HEK293 (cell line): ENCODE results near the gene LRRC8C.

Experiments
- CTCF ChIA-PET: fragments of 350-600 bp; formaldehyde crosslinking; extraction: SDS; loops from one replicate; lab custom pipeline; 2021; ENCODE audit warnings: antibody characterized with exemption; lab: Yijun Ruan, JAX
- POLR2A ChIA-PET: fragments of 300-600 bp; formaldehyde crosslinking; extraction: SDS; loops from one replicate; lab custom pipeline; 2020; ENCODE audit warnings: antibody characterized with exemption, inconsistent platforms; lab: Yijun Ruan, JAX
- H3K27ac ChIP-seq: fragments of 200-500 bp; sonication (Bioruptor generic); 2 replicates; pipeline ENCODE4 v1.5.1; 2014; ENCODE audit warnings: low read depth, low read length, control low read depth, inconsistent platforms; ENCODE audit errors: extremely low read depth
- H3K36me3 ChIP-seq, 2 experiments: fragments of 200-500 bp in 1 of 2; sonication (Bioruptor generic) in 1 of 2; 1 replicate in 1 of 2; 2 replicates in 1 of 2; pipeline ENCODE4 v1.5.1; 2014 to 2017; ENCODE audit warnings: inconsistent platforms in 2 of 2, low read length in 2 of 2; ENCODE audit not compliant: control insufficient read depth in 2 of 2, insufficient read depth in 1 of 2
- H3K4me1 ChIP-seq: fragments of 200-500 bp; sonication (Bioruptor generic); 2 replicates; pipeline ENCODE4 v1.5.1; 2014; ENCODE audit warnings: mild to moderate bottlenecking, low read length, inconsistent platforms; ENCODE audit not compliant: control insufficient read depth, insufficient read depth
- H3K4me3 ChIP-seq: 2 replicates; pipeline ENCODE4 v1.5.1; 2011; ENCODE audit warnings: low read depth, mild to moderate bottlenecking, control low read depth, low read length, moderate library complexity
- H3K9me3 ChIP-seq: fragments of 200-500 bp; sonication (Bioruptor generic); 2 replicates; pipeline ENCODE4 v1.5.1; 2014; ENCODE audit warnings: low read depth, low read length, inconsistent platforms; ENCODE audit not compliant: control insufficient read depth, insufficient read depth
- BCL11A ChIP-seq: fragments of 450-650 bp; formaldehyde crosslinking; IDR thresholded peaks from 2 replicates; pipeline ENCODE4 v1.5.1; 2016; ENCODE audit warnings: low read depth, missing biosample characterization, missing genetic modification characterization
- ELK4 ChIP-seq: IDR thresholded peaks from 2 replicates; pipeline ENCODE4 v1.6.1; 2011; ENCODE audit warnings: mild to moderate bottlenecking, low read depth, low read length, borderline replicate concordance
- GLIS2 ChIP-seq: fragments of 450-650 bp; formaldehyde crosslinking; IDR thresholded peaks from 2 replicates; pipeline ENCODE4 v1.5.1; 2016; ENCODE audit warnings: missing biosample characterization, missing genetic modification characterization
- MEIS1 ChIP-seq: sonication (generic); formaldehyde crosslinking; IDR thresholded peaks from 2 replicates; pipeline ENCODE4 v1.8.1; 2022; ENCODE audit warnings: missing genetic modification reagents, mild to moderate bottlenecking, borderline replicate concordance
- ZBTB1 ChIP-seq: fragments of 450-650 bp; formaldehyde crosslinking; IDR thresholded peaks from 2 replicates; pipeline ENCODE4 v1.5.1; 2016; ENCODE audit warnings: missing biosample characterization, missing genetic modification characterization
- ZBTB17 ChIP-seq: fragments of 450-650 bp; formaldehyde crosslinking; IDR thresholded peaks from 2 replicates; pipeline ENCODE4 v1.5.1; 2016; ENCODE audit warnings: missing biosample characterization, missing genetic modification characterization
- ZIC2 ChIP-seq: fragments of 450-650 bp; formaldehyde crosslinking; IDR thresholded peaks from 2 replicates; pipeline ENCODE4 v1.5.1; 2016; ENCODE audit warnings: missing biosample characterization, missing genetic modification characterization
- ZNF133 ChIP-seq: fragments of 450-650 bp; formaldehyde crosslinking; IDR thresholded peaks from 2 replicates; pipeline ENCODE4 v1.5.1; 2016; ENCODE audit warnings: missing biosample characterization, missing genetic modification characterization
- ZNF175 ChIP-seq: fragments of 450-650 bp; formaldehyde crosslinking; IDR thresholded peaks from 2 replicates; pipeline ENCODE4 v1.5.1; 2016; ENCODE audit warnings: missing biosample characterization, missing genetic modification characterization
- ZNF248 ChIP-seq: fragments of 450-650 bp; formaldehyde crosslinking; IDR thresholded peaks from 2 replicates; pipeline ENCODE4 v1.5.1; 2017; ENCODE audit warnings: missing biosample characterization, missing genetic modification characterization
- ZNF341 ChIP-seq: fragments of 450-650 bp; formaldehyde crosslinking; IDR thresholded peaks from 2 replicates; pipeline ENCODE4; 2016; ENCODE audit warnings: low read depth, missing biosample characterization, missing genetic modification characterization
- ZNF398 ChIP-seq: fragments of 450-650 bp; formaldehyde crosslinking; IDR thresholded peaks from 2 replicates; pipeline ENCODE4 v1.5.1; 2017; ENCODE audit warnings: missing biosample characterization, missing genetic modification characterization
- ZNF473 ChIP-seq: fragments of 450-650 bp; formaldehyde crosslinking; IDR thresholded peaks from 2 replicates; pipeline ENCODE4 v1.5.1; 2017; ENCODE audit warnings: missing biosample characterization, missing genetic modification characterization
- ZNF513 ChIP-seq: fragments of 450-650 bp; IDR thresholded peaks from 2 replicates; pipeline ENCODE4 v1.5.1; 2018; ENCODE audit warnings: missing biosample characterization, missing genetic modification characterization
- ZNF654 ChIP-seq: fragments of 450-650 bp; formaldehyde crosslinking; IDR thresholded peaks from 2 replicates; pipeline ENCODE4 v1.5.1; 2016; ENCODE audit warnings: low read depth, missing biosample characterization, missing genetic modification characterization
- ZNF677 ChIP-seq: fragments of 450-650 bp; IDR thresholded peaks from 2 replicates; pipeline ENCODE4 v1.5.0; 2018; ENCODE audit warnings: missing biosample characterization, mild to moderate bottlenecking, missing genetic modification characterization, moderate library complexity
- ZNF785 ChIP-seq: fragments of 450-650 bp; formaldehyde crosslinking; IDR thresholded peaks from 2 replicates; pipeline ENCODE4 v1.5.1; 2016; ENCODE audit warnings: missing biosample characterization, missing genetic modification characterization
- ZNF791 ChIP-seq: fragments of 450-650 bp; formaldehyde crosslinking; IDR thresholded peaks from 2 replicates; pipeline ENCODE4 v1.5.1; 2016; ENCODE audit warnings: missing biosample characterization, missing genetic modification characterization
- ZNF837 ChIP-seq: fragments of 450-650 bp; formaldehyde crosslinking; IDR thresholded peaks from 2 replicates; pipeline ENCODE4 v1.5.1; 2016; ENCODE audit warnings: missing biosample characterization, missing genetic modification characterization
- ZSCAN30 ChIP-seq: fragments of 450-650 bp; IDR thresholded peaks from 2 replicates; pipeline ENCODE4 v1.5.1; 2018; ENCODE audit warnings: missing biosample characterization, mild to moderate bottlenecking, missing genetic modification characterization, moderate library complexity
- TF ChIP-seq, protein P1 (sequence below): fragments of 450-650 bp; formaldehyde crosslinking; IDR thresholded peaks from 2 replicates; pipeline ENCODE4 v1.5.1; 2017; ENCODE audit warnings: missing biosample characterization, missing genetic modification characterization
- TF ChIP-seq, protein P2 (sequence below): fragments of 450-650 bp; formaldehyde crosslinking; IDR thresholded peaks from 2 replicates; pipeline ENCODE4 v1.5.1; 2016; ENCODE audit warnings: missing biosample characterization, missing genetic modification characterization

Gene LRRC8C

DNA sequence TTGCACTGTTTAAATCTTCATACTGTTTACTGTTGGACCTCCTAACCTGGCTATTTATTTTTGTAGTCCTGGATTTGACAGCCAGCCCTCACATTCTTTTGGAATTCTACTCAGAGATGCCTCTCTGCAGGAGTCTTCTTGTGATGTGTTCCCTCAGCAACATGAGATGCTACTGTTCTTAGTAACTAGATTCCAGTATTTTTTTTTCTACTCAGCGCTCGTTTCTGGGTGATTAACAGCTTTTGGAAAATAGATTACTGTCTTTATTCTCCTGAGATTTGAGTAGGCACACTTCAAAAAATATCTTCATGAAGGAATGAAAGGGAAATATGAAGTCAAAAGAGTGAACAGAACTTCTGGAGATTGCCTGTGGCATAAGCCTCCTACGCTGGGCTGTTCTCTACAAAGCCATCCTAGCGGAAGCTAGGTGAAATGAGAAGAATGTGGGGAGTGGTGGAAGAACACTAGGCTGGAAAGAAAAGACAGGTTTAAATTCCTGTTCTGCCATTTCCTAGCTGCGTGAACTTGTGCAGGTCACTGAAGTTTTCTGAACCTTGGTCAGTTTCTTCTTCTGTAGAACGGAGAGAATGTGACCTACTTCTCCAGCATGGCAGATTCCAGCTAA, 75.9 kb downstream of the LRRC8C start (continued):
- TF ChIP-seq, protein P1, sequence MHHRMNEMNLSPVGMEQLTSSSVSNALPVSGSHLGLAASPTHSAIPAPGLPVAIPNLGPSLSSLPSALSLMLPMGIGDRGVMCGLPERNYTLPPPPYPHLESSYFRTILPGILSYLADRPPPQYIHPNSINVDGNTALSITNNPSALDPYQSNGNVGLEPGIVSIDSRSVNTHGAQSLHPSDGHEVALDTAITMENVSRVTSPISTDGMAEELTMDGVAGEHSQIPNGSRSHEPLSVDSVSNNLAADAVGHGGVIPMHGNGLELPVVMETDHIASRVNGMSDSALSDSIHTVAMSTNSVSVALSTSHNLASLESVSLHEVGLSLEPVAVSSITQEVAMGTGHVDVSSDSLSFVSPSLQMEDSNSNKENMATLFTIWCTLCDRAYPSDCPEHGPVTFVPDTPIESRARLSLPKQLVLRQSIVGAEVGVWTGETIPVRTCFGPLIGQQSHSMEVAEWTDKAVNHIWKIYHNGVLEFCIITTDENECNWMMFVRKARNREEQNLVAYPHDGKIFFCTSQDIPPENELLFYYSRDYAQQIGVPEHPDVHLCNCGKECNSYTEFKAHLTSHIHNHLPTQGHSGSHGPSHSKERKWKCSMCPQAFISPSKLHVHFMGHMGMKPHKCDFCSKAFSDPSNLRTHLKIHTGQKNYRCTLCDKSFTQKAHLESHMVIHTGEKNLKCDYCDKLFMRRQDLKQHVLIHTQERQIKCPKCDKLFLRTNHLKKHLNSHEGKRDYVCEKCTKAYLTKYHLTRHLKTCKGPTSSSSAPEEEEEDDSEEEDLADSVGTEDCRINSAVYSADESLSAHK (tag by site-specific recombination): no peak
- TF ChIP-seq BCL11A (no peak), ZNF677 (no peak), ZNF175 (tag by site-specific recombination) (no peak), GLIS2 (tag by site-specific recombination) (no peak), ZNF133 (no peak), ZIC2 (tag by site-specific recombination) (no peak; the same call in 1 of the 2 replicates)

DNA sequence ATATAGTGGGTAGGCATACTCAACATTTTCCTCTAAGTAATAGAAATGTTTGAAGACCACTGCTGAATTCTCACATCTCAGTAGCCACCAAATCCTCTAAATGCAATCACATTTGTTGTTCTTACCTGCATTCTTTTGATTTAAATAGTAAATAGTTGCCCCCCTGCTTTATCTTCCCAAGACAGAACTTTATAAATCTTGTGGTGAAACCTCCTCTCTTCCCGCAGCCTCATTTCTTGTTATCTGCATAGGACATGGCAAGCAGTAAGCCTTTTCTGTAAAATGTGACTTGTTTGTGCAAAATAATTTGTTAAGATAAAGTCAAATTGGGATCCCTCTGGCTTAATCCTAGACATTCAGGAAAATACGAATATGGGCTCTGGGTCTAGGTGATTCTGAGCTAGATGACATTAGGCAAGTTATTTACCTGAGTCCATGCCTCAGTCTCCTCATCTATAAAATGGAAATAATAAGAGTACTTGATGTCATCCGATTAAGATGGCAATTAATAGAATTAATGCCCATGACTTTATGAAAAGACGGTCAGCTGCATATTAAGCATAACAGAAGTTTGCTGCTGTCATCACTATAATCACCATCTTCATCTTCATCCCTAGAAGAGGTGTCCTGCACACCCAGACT, 77.7 kb downstream of the LRRC8C start:
- Histone ChIP-seq H3K4me1 (peaks cover 15% of the 10 kb centered on the region; the same call in 1 of the 2 replicates), H3K9me3 (no peaks in the 10 kb centered on the region), H3K36me3 (peaks cover 5 to 21% of the 10 kb centered on the region in 2 experiments; a peak in 1 of 3 replicates), H3K4me3 (no peak overlapping the region), H3K27ac (no peak overlapping the region)
- CTCF ChIA-PET: interaction anchor here (0.9 to 1.0 kb wide), 2 partner anchors 9 to 52 kb away, joined by 3 to 4 read pairs; no protein-coding TSS in a partner anchor
- no peak for TF ChIP-seq ZNF785 (tag by site-specific recombination)
- TF ChIP-seq, protein P2, sequence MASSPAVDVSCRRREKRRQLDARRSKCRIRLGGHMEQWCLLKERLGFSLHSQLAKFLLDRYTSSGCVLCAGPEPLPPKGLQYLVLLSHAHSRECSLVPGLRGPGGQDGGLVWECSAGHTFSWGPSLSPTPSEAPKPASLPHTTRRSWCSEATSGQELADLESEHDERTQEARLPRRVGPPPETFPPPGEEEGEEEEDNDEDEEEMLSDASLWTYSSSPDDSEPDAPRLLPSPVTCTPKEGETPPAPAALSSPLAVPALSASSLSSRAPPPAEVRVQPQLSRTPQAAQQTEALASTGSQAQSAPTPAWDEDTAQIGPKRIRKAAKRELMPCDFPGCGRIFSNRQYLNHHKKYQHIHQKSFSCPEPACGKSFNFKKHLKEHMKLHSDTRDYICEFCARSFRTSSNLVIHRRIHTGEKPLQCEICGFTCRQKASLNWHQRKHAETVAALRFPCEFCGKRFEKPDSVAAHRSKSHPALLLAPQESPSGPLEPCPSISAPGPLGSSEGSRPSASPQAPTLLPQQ: no peak
- no peak for TF ChIP-seq ZNF473 (tag by site-specific recombination)
- peak; percentile 56; the same call in 1 of the 2 replicates for TF ChIP-seq ZNF513 (tag by site-specific recombination)
- TF ChIP-seq ZBTB1 (tag by site-specific recombination): no peak
- no peak for TF ChIP-seq ZBTB17 (tag by site-specific recombination)
- no peak for TF ChIP-seq ELK4
- POLR2A ChIA-PET: no interaction called here

GRCh38 chr1:89711140-89711778, 78.3 kb downstream of the LRRC8C start:
- Histone ChIP-seq H3K36me3 (peaks cover 5 to 21% of the 10 kb centered on the region in 2 experiments; a peak in 1 of 3 replicates), H3K4me1 (peaks cover 13% of the 10 kb centered on the region; the same call in 1 of the 2 replicates), H3K4me3 (no peak overlapping the region), H3K9me3 (no peaks in the 10 kb centered on the region), H3K27ac (no peak overlapping the region)
- ChIA-PET POLR2A (no interaction called here), CTCF (no interaction called here)
- no peak for TF ChIP-seq ZNF791
- no peak for TF ChIP-seq ZNF837 (tag by site-specific recombination)
- TF ChIP-seq ZNF341: no peak
- TF ChIP-seq ZNF654 (tag by site-specific recombination): no peak
- no peak for TF ChIP-seq ZSCAN30 (tag by site-specific recombination)
- no peak for TF ChIP-seq ZNF248
- no peak for TF ChIP-seq MEIS1 (CRISPR knock-in tag)
- TF ChIP-seq ZNF398 (tag by site-specific recombination): no peak
